ENCODE data around the gene ANGEL2.

DNA sequence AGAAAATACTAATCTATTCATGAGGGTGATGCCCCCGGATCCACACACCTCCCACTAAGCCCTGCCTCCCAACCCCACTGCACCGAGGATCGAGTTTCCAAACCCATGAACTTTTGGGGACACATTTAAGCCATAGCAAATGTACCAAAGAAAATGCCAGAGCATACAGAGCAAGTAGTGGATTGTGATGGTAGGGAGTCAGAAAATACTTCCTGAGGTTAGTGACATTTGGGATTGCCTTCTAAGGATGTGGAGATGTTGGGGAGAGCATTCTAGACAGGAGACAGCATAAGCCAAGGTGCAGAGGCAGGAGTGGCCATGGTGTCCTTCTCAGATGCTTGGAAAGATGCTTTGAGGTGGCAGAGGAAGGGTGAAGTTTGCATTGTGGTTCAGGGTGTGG is 32.2 kb downstream of the ANGEL2 start:
- no peak for TF ChIP-seq POLR2A (IDR thresholded peaks at IDR 0.05)
- TF ChIP-seq, protein P1, sequence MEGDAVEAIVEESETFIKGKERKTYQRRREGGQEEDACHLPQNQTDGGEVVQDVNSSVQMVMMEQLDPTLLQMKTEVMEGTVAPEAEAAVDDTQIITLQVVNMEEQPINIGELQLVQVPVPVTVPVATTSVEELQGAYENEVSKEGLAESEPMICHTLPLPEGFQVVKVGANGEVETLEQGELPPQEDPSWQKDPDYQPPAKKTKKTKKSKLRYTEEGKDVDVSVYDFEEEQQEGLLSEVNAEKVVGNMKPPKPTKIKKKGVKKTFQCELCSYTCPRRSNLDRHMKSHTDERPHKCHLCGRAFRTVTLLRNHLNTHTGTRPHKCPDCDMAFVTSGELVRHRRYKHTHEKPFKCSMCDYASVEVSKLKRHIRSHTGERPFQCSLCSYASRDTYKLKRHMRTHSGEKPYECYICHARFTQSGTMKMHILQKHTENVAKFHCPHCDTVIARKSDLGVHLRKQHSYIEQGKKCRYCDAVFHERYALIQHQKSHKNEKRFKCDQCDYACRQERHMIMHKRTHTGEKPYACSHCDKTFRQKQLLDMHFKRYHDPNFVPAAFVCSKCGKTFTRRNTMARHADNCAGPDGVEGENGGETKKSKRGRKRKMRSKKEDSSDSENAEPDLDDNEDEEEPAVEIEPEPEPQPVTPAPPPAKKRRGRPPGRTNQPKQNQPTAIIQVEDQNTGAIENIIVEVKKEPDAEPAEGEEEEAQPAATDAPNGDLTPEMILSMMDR (IDR thresholded peaks at IDR 0.05) = no peak
